Measurements from ENCODE around the gene ATP5MG.

ATP5MG gene

GRCh38 chr11:118401151-118401879 lies at the start of gene ATP5MG:
ATP5MG (plus strand) TSS chr11:118401606; CDS start chr11:118401666, 60 bp downstream.
- TF ChIP-seq CTCF (IDR thresholded peaks at IDR 0.05; ENCODE audit: low read depth, low read length) = no peak
- peak within 1 kb of the TSS; percentile 98 for H3K4me3 ChIP-seq (ENCODE audit: low read depth, low read length)

- no peak overlapping the region for H3K4me3 ChIP-seq (ENCODE audit: low read depth, low read length)
- TF ChIP-seq CTCF (IDR thresholded peaks at IDR 0.05; ENCODE audit: low read depth, low read length) = no peak
Measured at GRCh38 chr11:118353084-118353710, 48.2 kb upstream of the ATP5MG start.

- no peak overlapping the region for H3K4me3 ChIP-seq (ENCODE audit: low read depth, low read length)
- no peak for TF ChIP-seq CTCF (IDR thresholded peaks at IDR 0.05; ENCODE audit: low read depth, low read length)
Measured at GRCh38 chr11:118358071-118358470, 43.3 kb upstream of the ATP5MG start.

- no peak for TF ChIP-seq CTCF (IDR thresholded peaks at IDR 0.05; ENCODE audit: low read depth, low read length)
- H3K4me3 ChIP-seq (ENCODE audit: low read depth, low read length) = peak within 1 kb of the TSS; percentile 85
Measured at GRCh38 chr11:118359295-118359958, 42.0 kb upstream of the ATP5MG start, which contains the start of gene UBE4A. UBE4A (plus strand) TSS chr11:118359600; CDS start chr11:118365081, 5,481 bp downstream.

- no peak for TF ChIP-seq CTCF (IDR thresholded peaks at IDR 0.05; ENCODE audit: low read depth, low read length)
- H3K4me3 ChIP-seq (ENCODE audit: low read depth, low read length) = no peak overlapping the region
Measured at GRCh38 chr11:118364956-118365615, 36.3 kb upstream of the ATP5MG start.

- no peak overlapping the region for H3K4me3 ChIP-seq (ENCODE audit: low read depth, low read length)
- no peak for TF ChIP-seq CTCF (IDR thresholded peaks at IDR 0.05; ENCODE audit: low read depth, low read length)
Measured at GRCh38 chr11:118366287-118366686, 35.1 kb upstream of the ATP5MG start.
